ENCODE results near the gene GRID2. TPM values are rescaled to one million over a fixed set of nuclear protein-coding genes. Genes with fewer than 3 reads are reported as not detected.

The GRID2 gene
- total RNA-seq, 1 donor from 2014 or later, result not detected

GRCh38 chr4:93540562-93540961 is 1236.8 kb downstream of the GRID2 start:
- Histone ChIP-seq H3K27ac (no peak overlapping the region), H3K4me3 (no peak overlapping the region), H3K36me3 (no peaks in the 10 kb centered on the region), H3K4me1 (no peaks in the 10 kb centered on the region), H3K27me3 (ENCODE audit: low read depth) (no peaks in the 10 kb centered on the region), H3K9me3 (no peaks in the 10 kb centered on the region)
- DNase-seq (no peak), ATAC-seq (no peak)
- no peak for TF ChIP-seq CTCF (IDR thresholded peaks at IDR 0.05)
- intact Hi-C loops (cut with DNase I), result no loop called here

GRCh38 chr4:93561842-93562241 is 1258.1 kb downstream of the GRID2 start:
- ATAC-seq, result no peak
- Histone ChIP-seq H3K4me3 (no peak overlapping the region), H3K4me1 (no peaks in the 10 kb centered on the region), H3K36me3 (no peaks in the 10 kb centered on the region), H3K27ac (no peak overlapping the region), H3K9me3 (no peaks in the 10 kb centered on the region), H3K27me3 (ENCODE audit: low read depth) (no peaks in the 10 kb centered on the region)
- intact Hi-C loops (cut with DNase I), result no loop called here
- TF ChIP-seq CTCF (IDR thresholded peaks at IDR 0.05), result no peak
- DNase-seq, result no peak

GRCh38 chr4:93568758-93569157 is 1265.0 kb downstream of the GRID2 start:
- Histone ChIP-seq H3K27me3 (ENCODE audit: low read depth) (no peaks in the 10 kb centered on the region), H3K27ac (no peak overlapping the region), H3K4me1 (no peaks in the 10 kb centered on the region), H3K4me3 (no peak overlapping the region), H3K36me3 (no peaks in the 10 kb centered on the region), H3K9me3 (no peaks in the 10 kb centered on the region)
- TF ChIP-seq CTCF (IDR thresholded peaks at IDR 0.05), result no peak
- ATAC-seq (no peak), DNase-seq (no peak)
- intact Hi-C loops (cut with DNase I), result no loop called here

GRCh38 chr4:93573285-93573684 is 1269.5 kb downstream of the GRID2 start:
- no peak overlapping the region for H3K4me3 ChIP-seq
- H3K9me3 ChIP-seq, result no peaks in the 10 kb centered on the region
- no peaks in the 10 kb centered on the region for H3K4me1 ChIP-seq
- no peak for DNase-seq
- no peak for TF ChIP-seq CTCF (IDR thresholded peaks at IDR 0.05)
- intact Hi-C loops (cut with DNase I), result no loop called here
- no peak for ATAC-seq
- H3K27me3 ChIP-seq (ENCODE audit: low read depth), result no peaks in the 10 kb centered on the region
- H3K27ac ChIP-seq, result no peak overlapping the region
- no peaks in the 10 kb centered on the region for H3K36me3 ChIP-seq

- Histone ChIP-seq H3K27me3 (ENCODE audit: low read depth) (no peaks in the 10 kb centered on the region), H3K27ac (no peak overlapping the region), H3K4me1 (no peaks in the 10 kb centered on the region), H3K9me3 (no peaks in the 10 kb centered on the region), H3K36me3 (no peaks in the 10 kb centered on the region), H3K4me3 (no peak overlapping the region)
- DNase-seq, result no peak
- ATAC-seq, result peak in 1 of 2 donors; percentile 25
- intact Hi-C loops (cut with DNase I), result no loop called here
- TF ChIP-seq CTCF (IDR thresholded peaks at IDR 0.05), result no peak
Measured at GRCh38 chr4:93578942-93579341, 1275.2 kb downstream of the GRID2 start.

GRCh38 chr4:93605163-93605562 is 1301.4 kb downstream of the GRID2 start:
- Histone ChIP-seq H3K27ac (no peak overlapping the region), H3K4me1 (no peaks in the 10 kb centered on the region), H3K4me3 (no peak overlapping the region), H3K36me3 (no peaks in the 10 kb centered on the region), H3K27me3 (ENCODE audit: low read depth) (no peaks in the 10 kb centered on the region), H3K9me3 (no peaks in the 10 kb centered on the region)
- intact Hi-C loops (cut with DNase I), result no loop called here
- no peak for TF ChIP-seq CTCF (IDR thresholded peaks at IDR 0.05)
- ATAC-seq (no peak), DNase-seq (no peak)

Measured in lower lobe of right lung (tissue), 2 donors.